Activated gamma-delta T cell treated with anti-CD3 and anti-CD28 coated beads, Interleukin-2, amount 50 U/mL, for 16 hours (primary cell): Measurements from ENCODE around the gene CEBPE.

Experiments used
- DNase-seq: peaks from one replicate; pipeline ENCODE4 v3.0.0-alpha.2; 2020; ENCODE audit warnings: low read depth

Gene CEBPE

DNA sequence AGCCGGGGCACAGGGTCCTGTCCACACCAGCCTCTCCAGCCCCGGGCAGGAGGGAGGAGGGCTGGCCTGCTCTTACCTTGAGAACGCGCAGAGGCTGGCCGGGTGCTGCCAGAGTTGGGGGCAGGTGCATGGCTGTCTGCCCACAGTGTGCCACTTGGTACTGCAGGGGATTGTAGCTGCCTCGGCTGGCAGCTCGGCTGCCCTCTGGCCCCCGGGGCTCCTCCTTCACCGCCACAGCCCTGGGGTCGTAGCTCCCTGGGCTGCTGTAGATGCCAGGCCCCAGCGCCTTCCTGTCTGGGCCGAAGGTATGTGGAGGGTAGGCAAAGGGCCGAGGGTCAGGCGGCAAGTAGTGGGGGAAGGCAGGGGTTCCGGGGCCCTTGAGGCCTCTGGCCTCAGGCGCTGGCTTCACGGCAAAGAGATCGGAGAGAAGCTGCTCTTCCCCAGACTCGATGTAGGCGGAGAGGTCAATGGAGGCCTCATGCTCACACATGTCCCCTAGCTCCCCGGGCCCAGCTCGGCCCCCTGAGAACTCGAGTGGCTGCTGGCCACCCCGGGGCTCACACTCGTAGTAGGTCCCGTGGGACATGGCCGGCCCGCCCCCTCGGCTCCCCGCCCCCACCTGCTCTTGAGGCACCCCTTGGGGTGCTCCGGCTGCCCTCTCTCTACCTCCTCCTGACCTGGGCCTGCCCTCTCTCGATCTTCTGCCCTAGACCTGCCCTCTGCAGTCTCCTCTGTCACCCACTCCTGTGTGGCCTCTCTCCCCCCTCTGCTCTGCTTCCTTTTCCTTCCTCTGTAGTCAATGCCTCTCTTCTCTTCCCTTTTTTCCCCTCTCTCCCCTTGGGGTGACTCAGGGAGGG, at the start of gene CEBPE:
Gene CEBPE, minus strand, starts transcription at position 750 of the 857 bp plus-strand sequence. Its CDS starts 164 bp downstream, at position 586.
- DNase-seq = no peak

GRCh38 chr14:23168246-23168645, 49.2 kb upstream of the CEBPE start:
- DNase-seq = no peak

- DNase-seq = no peak
Measured at GRCh38 chr14:23167116-23167847, 48.2 kb upstream of the CEBPE start.

- DNase-seq = no peak
Measured at GRCh38 chr14:23164949-23165348, 45.9 kb upstream of the CEBPE start.

DNA sequence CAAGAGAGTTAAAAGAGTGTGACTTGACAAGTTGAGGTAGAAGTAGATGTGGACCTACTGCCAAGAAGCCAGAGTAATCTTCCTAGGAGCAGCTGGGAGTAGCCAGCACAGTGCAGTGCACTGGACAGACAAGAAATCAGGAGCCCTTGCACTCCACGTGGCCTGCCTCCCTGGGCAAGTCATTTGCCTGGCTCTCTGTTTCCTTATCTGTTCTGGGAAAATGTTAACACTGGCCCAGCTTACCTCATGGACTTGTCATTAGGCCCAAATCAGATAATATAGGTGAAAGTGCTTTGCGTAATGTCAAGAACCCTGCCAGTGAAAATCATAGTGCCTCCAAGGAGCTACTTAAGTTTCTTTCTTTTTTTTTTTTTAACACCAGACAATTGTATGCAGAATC, 45.2 kb upstream of the CEBPE start:
- DNase-seq = no peak

DNA sequence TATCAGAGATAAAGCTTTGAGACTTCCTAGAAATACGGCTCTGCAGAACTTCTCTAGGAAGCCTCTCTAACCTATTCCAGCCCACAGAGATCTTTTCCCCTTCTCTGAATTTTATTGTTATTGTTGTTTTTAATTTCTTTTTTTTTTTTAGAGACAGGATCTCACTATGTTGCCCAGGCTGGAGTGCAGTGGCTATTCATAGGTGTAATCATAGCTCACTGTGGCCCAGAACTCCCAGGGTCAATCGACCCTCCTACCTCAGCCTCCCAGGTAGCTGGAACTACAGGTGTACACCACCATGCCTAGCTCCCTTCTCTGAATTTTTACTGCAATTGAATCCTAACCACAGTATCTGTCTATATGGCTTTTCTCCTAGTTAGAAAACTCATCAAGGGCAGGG, 44.8 kb upstream of the CEBPE start:
- no peak for DNase-seq

DNA sequence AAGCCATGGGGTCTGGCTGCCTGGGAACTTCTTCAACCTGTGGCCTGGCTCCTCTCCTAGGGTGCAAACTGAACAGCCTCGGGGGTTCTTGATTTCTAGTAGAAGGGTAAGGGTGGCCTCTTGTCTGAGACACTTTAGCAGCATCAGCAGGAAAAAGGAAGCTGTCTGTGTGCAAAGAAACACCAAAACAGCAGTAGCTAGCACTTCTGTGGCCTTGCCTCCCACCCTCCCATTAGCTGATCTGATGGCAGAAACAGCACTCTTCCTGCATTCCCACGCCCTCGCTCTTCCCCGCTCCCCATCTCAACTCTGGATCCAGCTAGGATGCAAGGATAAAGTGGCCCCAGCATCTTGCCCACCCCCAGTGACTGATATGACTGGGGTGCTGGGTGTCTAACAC, 43.7 kb upstream of the CEBPE start:
- no peak for DNase-seq

GRCh38 chr14:23162005-23162404, 43.0 kb upstream of the CEBPE start:
- DNase-seq = no peak

- DNase-seq = no peak
Measured at GRCh38 chr14:23160924-23161522, 42.0 kb upstream of the CEBPE start.

GRCh38 chr14:23159532-23159931, 40.5 kb upstream of the CEBPE start:
- DNase-seq = no peak

GRCh38 chr14:23158779-23159178, 39.7 kb upstream of the CEBPE start:
- no peak for DNase-seq

DNA sequence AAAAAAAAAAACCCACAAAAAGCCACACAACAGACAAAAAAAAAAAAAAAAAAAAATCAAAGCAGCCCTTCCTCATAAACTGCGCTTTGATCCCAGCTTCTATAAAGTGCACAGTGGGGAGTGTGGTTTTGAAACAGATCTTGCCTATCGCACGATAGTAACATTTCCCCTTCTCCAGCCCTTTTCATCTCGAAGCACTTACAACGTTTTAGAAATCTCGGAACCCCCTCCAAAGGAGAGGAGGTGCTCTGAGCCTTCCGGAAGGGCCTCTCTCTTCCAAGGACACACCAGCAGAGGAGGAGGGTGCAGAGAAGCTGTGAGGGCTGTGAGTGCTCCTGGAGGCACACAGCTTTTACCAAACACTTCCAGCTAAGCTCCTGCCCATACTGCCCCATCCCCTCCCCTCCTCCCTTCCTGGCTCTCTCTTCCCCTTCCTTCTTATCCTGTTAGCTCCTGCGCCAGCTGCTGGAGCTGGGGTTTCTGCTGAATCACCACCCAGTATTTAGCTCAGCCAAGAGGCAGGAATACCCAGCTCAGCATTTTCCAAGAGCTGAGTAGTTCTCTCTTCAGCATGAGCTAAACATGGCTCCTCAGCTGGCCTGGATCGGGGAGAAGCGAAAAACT, 36.0 kb upstream of the CEBPE start:
- no peak for DNase-seq

GRCh38 chr14:23153851-23154796, 35.1 kb upstream of the CEBPE start:
- no peak for DNase-seq

- DNase-seq = no peak
Measured at GRCh38 chr14:23151342-23151741, 32.3 kb upstream of the CEBPE start.

GRCh38 chr14:23149745-23150144, 30.7 kb upstream of the CEBPE start:
- DNase-seq = no peak

GRCh38 chr14:23148591-23149249, 29.7 kb upstream of the CEBPE start:
- DNase-seq = no peak

DNA sequence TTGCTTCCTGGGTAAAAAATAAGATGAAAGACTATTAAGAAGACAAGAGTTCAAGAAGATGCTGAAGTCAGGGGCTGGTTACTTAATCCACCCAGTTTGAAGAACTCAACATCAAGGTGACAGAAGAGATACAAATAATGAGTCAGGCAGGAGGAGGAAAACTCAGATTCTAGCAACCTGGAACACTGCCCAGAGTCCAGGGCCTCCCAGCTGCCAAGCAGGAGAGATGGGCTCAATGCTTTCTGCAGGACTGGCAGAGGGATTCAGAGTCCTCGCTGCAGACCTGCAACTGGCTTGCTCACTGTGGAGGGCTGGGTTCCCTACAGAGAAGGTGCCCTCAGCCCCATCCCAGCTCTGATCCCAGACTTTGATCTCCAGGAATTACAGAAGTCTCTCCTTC, 28.6 kb upstream of the CEBPE start:
- DNase-seq = no peak

DNA sequence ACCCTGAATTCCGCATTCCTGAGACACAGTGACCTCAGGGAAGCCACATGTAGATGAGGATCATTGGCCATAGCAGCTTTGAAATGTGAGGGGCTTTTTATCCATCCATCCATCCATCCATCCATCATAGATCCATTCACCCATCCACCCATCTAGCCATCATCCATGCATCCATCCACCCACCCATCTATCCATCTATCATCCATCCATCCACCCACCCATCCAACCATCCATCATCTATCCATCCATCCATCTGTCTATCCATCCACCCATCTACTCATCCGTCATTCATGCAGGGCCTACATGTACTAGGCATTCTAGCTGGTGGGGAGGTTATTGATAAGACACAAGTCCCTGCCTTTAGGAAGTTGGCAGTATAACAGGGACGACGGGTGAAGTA, 27.9 kb upstream of the CEBPE start:
- no peak for DNase-seq

DNA sequence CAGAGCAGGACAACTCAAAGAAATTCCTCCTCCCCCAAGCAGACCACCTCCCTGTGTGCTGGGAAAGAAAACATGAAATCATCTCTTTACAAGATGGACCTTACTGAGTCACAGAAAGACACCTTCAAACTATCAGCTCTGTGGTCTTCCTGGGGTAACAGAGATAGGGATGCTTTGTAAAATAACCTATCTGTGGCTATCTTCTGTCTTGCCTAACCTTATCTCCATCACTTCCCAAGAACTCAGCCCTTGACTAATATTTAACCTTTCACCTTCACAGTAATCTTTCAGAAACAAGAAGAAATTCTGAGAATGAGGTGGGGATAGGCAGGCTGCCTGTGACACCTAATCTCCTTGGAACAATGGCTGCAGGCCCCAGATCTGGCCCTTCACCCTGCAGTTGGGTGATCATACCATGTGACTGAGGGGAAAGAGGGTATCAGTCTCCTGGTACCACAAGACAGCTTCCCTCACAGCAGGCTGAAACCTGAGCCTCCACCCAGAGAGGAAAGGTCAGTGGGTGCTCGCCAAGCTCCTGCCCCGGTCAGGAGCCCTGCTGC, 27.4 kb upstream of the CEBPE start:
- no peak for DNase-seq

DNA sequence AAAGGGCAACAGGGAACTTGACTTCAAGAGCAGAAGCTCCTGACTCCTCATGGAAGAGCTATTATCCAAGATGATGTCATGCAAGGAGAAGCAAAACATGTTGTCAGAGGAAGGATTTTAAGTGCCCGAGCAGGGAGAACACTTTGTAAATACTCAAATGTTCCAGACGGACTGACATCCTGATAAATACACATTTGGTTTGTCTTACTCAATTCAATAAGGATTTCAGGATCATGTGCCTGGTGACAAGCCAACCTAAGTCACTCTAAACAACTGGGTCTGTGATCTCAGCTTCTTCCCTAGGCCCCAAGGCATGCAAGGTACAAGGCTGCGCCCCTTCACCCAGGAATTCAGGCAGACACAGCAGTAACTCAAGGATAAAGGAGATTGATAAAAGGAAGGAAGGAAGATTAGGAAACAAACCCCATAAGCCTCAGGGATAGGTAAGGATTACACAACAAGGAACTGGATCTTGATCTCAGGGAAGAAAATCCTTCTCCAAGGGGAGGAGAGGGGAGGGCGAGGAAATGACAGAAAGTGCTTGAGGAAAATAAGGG, 26.8 kb upstream of the CEBPE start:
- DNase-seq = no peak
